Fibroblast of pulmonary artery (primary cell): ENCODE results near the gene SLC1A5.

Source experiments
- DNase-seq: peaks from one replicate; pipeline ENCODE4 v3.0.0-alpha.2; 2010; ENCODE audit warnings: low read depth
- H3K4me3 ChIP-seq: replicated peaks from 2 replicates; pipeline ENCODE4 v1.5.1; 2011; ENCODE audit warnings: low read depth, mild to moderate bottlenecking, control low read depth, low read length, moderate library complexity
- TF ChIP-seq, protein P1 (sequence below): IDR thresholded peaks from 2 replicates; pipeline ENCODE4 v1.5.1; 2011; ENCODE audit warnings: mild to moderate bottlenecking, control low read depth, low read length, inconsistent platforms; ENCODE audit errors: missing control alignments

The SLC1A5 gene

DNA sequence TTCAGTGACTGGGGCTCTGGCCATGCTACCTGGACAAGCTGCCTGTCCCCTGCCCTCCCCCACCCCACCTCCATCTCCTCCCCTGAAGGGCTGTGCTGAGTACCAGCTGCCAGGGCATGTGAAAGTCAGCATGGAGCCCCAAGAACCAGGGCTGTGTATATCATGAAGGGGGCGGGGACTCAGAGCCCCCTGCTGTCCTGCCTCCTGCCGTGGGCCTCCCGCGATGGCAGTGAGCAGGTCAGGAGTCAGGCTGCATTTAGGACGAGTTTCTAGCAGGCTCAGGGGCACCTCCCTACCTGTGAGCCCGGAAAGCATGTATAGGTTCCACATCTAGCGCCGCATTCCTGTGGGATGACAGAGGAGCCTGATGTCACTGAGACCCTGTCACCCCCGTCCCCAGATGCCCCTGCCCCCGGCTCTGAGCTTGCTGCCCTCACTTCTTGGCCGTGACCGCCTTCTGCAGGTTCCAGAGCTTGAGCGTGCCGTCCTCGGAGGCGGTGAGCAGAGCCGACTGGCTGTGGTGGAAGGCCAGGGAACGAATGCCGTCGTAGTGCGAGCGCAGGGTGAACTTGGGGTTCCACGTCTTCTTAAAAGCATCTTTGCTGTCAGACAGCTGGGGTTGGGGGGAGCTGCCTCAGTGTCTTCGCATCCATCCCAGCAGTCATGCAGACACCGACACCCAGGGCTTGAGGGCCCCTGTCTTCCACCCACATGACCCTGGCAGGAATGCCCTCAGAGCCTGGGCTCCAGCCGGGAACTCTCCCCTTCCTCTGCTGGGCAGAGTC, 63.2 kb downstream of the SLC1A5 start:
- no peak overlapping the region for H3K4me3 ChIP-seq
- DNase-seq, result no peak
- TF ChIP-seq, protein P1, sequence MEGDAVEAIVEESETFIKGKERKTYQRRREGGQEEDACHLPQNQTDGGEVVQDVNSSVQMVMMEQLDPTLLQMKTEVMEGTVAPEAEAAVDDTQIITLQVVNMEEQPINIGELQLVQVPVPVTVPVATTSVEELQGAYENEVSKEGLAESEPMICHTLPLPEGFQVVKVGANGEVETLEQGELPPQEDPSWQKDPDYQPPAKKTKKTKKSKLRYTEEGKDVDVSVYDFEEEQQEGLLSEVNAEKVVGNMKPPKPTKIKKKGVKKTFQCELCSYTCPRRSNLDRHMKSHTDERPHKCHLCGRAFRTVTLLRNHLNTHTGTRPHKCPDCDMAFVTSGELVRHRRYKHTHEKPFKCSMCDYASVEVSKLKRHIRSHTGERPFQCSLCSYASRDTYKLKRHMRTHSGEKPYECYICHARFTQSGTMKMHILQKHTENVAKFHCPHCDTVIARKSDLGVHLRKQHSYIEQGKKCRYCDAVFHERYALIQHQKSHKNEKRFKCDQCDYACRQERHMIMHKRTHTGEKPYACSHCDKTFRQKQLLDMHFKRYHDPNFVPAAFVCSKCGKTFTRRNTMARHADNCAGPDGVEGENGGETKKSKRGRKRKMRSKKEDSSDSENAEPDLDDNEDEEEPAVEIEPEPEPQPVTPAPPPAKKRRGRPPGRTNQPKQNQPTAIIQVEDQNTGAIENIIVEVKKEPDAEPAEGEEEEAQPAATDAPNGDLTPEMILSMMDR, result no peak
